ENCODE measurements around the gene LLGL1.
"Not testable (repeated sequence)": the region's sequence is repeated elsewhere in the genome, so short reads cannot be mapped to it uniquely, and the experiment has no call there.

The LLGL1 gene

GRCh38 chr17:18194804-18195203 is 30.6 kb upstream of the LLGL1 start:
- DNase-seq: no peak

- DNase-seq: no peak
Measured at GRCh38 chr17:18195246-18195645, 30.2 kb upstream of the LLGL1 start.

DNA sequence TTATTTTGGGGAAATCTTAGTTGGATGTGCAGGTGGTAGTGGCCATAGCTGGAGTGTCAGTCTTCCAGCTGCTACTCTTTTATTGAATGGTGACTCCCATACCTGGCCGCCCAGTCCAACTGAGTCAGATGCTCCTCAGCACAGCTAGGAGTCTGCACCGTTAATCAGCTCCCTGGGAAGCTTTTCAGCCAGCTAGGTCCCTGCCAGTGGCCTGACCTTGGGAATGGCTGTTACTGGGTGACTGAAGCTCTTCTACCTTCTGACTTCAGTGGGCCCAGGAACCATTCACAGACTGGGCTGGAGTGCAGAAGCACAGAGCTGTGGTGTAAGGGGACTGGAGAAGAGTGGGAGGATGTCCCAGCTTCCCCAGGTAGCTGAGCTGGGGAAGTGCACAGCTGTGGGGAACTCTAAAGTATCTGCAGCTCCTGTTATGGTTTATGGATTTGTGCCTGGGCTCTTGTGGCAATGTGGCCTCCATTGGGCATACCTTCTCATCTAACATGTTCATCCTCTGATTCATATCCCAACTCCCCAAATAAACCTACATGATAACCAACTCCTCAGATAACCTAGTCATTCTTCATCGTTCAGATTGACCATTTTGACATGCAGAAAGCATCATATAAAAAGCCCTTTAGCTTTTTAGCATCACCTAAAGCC is 27.8 kb upstream of the LLGL1 start:
- no peak for DNase-seq

GRCh38 chr17:18198530-18198929 is 26.9 kb upstream of the LLGL1 start:
- DNase-seq: no peak

DNA sequence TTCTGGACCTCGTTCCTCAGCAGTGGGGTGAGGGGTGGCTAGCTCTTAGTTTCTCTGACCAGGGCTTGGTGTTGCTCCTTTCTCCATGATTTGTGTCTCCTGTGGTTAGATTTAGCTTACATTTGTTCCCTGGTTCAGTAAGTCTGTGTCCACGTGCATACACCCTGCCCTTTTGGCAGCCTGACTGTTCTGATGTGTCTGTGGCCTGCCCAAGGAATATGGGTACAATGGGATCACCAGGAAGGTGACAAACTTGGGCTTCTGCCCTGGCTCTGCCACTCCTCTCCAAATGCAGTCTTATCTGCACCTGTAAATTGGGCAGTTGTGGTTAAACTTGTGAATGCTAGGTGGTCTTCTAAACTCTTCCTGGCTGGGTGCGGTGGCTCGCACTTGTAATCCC is 24.3 kb upstream of the LLGL1 start:
- DNase-seq: no peak

GRCh38 chr17:18203308-18203707 is 22.1 kb upstream of the LLGL1 start:
- no peak for DNase-seq

DNA sequence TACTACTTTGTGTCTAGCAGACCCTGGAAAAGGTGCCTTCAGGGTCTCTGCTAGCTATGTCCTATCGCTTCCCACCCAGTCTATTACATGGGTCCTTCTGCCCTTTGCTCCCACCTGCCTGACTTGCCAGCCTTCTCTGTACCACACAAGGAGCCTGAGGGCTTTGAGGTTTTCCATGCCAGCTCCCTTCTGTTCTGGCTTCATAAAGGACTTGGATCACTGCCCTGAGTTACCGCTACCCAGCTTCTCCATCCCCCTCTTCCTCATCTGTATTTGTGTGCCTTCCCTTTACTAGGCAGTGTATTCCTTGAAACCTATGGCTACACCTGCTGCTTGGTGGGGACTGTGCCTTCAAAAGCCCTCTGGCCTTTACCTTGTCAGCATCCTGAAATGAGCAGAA is 19.6 kb upstream of the LLGL1 start:
- DNase-seq: no peak

GRCh38 chr17:18206962-18207361 is 18.5 kb upstream of the LLGL1 start:
- no peak for DNase-seq

DNA sequence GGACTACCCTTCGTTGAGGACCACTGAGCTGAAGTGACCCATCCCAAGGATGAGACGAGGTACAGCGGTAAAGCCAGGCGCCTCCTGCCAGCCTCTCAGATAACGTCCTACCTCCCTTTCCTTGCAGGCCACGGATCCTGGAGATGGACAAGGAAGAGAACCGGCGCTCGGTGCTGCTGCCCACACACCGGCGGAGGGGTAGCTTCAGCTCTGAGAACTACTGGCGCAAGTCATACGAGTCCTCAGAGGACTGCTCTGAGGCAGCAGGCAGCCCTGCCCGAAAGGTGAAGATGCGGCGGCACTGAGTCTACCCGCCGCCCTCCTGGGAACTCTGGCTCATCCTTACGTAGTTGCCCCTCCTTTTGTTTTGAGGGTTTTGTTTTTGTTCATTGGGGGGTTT is 17.3 kb upstream of the LLGL1 start:
- DNase-seq: no peak

- no peak for DNase-seq
Measured at GRCh38 chr17:18213666-18214270, 11.7 kb upstream of the LLGL1 start.

DNA sequence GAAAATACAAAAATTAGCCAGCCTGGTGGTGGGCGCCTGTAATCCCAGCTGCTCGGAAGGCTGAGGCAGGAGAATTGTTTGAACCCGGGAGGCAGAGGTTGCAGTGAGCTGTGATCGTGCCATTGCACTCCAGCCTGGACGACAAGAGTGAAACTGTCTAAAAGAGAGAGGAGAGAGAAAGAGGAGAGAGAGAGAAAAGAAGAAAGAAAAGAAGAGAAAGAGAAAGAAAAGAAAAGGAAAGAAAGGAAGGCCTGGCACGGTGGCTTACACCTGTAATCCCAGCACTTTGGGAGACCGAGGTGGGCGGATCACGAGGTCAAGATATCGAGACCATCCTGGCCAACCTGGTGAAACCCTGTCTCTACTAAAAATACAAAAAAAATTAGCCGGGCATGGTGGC is 8.5 kb upstream of the LLGL1 start:
- not testable (repeated sequence) for DNase-seq

GRCh38 chr17:18217412-18218015 is 7.9 kb upstream of the LLGL1 start:
- DNase-seq: peak; percentile 61 to 70

GRCh38 chr17:18218756-18219415 is 6.5 kb upstream of the LLGL1 start:
- no peak for DNase-seq

- DNase-seq: no peak
Measured at GRCh38 chr17:18224053-18224386, 1.4 kb upstream of the LLGL1 start.

GRCh38 chr17:18224387-18225120 is 881 bp upstream of the LLGL1 start:
- DNase-seq: no peak

DNA sequence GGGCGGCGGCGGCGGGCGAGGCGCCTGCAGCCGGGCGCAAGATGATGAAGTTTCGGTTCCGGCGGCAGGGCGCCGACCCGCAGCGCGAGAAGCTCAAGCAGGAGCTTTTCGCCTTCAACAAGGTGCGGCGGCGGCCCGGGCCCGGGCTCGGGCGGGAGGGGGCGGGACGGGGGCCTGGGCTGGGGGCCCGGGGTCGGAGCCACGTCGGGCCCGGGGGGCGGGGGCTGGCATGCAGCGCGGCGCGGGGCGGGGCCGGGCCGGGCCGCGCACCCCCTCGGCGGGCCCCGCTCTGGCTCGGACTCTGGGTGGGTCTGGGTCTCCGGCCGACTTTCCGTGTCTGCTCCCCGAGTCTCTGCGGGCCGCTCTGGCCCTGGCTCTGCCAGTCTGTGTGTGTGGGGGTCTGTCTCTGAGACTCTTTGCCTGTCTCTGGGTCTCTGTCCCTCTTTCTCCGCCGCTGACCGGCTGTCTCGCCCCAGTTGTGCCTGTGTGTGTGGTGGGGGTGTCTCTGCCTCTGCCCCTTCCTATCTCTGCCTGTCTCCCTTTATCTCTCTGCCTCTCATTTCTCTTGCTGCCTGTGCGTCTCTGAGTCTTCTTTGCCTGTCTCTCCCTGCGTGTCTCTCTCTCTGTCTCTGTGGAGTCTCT is 328 bp downstream of the LLGL1 start:
- no peak for DNase-seq

DNA sequence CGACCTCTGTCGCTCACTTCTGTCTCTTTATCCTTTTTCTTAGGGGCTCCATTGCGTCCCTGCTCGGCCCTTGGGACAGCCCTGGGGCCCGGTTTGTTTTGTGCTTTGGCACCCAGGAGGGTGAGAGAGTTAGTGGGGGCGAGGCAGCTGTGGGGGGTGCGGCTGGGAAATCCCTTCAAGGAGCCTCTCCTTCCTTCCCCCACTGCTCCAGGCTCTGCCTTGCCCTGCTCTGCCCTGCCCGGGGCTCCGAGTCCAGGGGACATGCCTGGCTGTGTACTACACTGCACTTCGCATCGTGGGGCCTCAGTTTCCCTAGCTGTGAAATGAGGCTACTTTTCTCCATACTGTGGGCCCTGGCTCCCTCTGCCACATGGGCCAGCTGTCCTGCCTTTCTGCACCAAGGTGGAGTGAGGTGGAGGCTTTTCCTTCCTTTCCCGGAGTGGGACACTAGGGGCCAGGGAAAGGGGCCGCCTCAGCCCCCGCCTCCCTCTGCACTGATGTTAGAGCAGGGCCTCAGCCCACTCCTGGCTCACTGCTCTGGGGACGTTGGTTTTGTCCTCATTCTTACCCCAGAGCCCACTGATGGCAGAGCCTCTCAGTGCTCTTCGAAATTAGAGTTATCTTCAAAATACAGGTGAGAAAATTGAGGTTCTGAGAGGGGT is 980 bp downstream of the LLGL1 start:
- DNase-seq: no peak

DNA sequence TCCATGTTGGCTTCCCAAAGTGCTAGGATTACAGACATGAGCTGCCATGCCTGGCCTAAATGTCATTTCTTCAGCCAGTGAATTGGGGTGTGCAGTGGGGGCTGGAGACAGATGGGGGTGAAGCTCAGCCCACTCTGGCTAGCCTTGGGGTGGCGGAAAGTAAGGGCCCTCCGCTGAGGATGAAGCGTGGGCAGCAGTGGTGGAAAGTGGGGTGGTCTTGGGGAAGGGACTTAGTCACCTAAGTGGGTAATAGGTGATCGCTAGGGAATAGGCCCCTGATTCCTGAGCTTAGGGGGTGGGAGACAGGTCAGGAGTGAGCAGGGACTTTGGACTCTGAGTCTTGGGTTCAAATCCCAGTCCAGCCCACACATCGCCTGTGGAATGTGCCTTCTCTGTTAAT is 2.2 kb downstream of the LLGL1 start:
- DNase-seq: no peak

DNA sequence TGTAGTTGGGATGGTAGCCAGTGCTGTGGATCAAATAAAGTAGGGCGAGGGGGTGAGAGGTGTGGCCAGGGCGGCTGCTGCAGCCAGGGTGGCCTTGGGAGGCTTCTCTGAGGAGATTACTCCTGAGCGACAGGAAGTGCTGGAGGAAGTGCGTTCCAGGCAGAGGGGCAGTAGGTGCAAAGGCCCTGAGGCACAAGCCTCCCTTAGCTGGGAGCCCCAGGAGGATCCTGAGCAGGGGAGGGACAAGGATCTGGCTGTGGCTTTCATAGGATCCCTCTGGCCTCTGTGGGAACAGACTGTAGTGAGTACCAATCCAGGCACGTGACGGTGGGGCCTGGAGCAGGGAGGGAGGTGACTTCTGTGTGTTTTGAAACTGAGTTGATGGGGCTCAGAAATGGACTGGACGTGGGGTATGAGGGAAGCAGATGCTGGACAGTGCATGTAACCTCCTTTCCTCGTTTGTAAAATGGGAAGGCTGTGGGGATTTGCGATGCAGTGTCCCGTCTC is 2.8 kb downstream of the LLGL1 start:
- DNase-seq: no peak

- no peak for DNase-seq
Measured at GRCh38 chr17:18229254-18229653, 3.8 kb downstream of the LLGL1 start.

- no peak for DNase-seq
Measured at GRCh38 chr17:18229771-18230170, 4.3 kb downstream of the LLGL1 start.
